OCI-LY7 (cell line): Measurements from ENCODE around the gene ELMOD3.

Experiments used
- CTCF ChIP-seq: fragments of 200-600 bp; sonication (generic); conservative IDR thresholded peaks from 2 replicates; pipeline ENCODE4 v1.5.1; 2014; ENCODE audit warnings: mild to moderate bottlenecking, antibody characterized with exemption, low read length, moderate library complexity, mixed read lengths
- EZH2phosphoT487 ChIP-seq: fragments of 200-600 bp; sonication (generic); IDR thresholded peaks from 2 replicates; pipeline ENCODE4 v1.6.1; 2018; ENCODE audit warnings: low read depth, borderline replicate concordance, mild to moderate bottlenecking, mixed run types, antibody characterized with exemption, low read length, moderate library complexity, mixed read lengths

DNA sequence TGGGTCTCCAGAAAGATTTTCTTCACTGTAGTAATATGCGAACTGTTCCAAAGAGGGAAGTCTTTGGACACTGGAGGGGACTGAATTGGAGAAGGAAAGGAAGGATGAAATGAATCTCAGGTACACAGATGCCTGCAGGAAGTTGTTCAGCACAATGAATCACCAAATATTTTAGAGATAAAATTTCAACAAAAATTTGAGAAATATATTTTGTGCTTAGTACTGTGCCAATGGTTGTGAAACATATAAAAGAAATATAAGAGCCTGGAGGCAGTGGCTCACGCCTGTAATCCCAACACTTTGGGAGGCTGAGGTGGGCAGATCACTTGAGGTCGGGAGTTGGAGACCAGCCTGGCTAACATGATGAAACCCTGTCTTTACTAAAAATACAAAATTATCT, 3.2 kb downstream of the ELMOD3 start:
- no peak for TF ChIP-seq CTCF
- no peak for TF ChIP-seq EZH2phosphoT487
